Measurements from ENCODE around the gene THOC1. TPM values are rescaled to one million over a fixed set of nuclear protein-coding genes. Genes with fewer than 3 reads are reported as not detected.

Gene THOC1
- total RNA-seq, 4 donors from 2014 or later, result 6.4 to 19.4 (median 16.9) TPM

DNA sequence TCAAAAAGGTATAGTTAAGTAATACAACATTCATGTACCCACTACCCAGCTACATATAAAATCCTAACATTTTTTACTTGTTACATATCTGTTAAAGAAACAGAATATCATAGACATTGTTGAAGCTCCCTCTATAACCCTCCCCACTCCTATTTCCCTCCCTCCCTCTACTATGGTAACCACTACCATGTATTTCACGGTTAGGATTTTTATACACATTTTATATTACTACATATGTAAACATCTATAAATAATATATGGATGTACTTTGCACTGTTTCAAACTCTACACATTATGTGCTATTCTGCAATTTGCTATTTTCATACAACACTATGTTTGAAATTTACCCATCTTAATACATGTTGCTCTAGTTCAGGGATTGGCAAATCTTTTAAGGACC lies 36.3 kb downstream of the THOC1 start:
- no peak for TF ChIP-seq POLR2A (IDR thresholded peaks at IDR 0.05)
- TF ChIP-seq, protein P1, sequence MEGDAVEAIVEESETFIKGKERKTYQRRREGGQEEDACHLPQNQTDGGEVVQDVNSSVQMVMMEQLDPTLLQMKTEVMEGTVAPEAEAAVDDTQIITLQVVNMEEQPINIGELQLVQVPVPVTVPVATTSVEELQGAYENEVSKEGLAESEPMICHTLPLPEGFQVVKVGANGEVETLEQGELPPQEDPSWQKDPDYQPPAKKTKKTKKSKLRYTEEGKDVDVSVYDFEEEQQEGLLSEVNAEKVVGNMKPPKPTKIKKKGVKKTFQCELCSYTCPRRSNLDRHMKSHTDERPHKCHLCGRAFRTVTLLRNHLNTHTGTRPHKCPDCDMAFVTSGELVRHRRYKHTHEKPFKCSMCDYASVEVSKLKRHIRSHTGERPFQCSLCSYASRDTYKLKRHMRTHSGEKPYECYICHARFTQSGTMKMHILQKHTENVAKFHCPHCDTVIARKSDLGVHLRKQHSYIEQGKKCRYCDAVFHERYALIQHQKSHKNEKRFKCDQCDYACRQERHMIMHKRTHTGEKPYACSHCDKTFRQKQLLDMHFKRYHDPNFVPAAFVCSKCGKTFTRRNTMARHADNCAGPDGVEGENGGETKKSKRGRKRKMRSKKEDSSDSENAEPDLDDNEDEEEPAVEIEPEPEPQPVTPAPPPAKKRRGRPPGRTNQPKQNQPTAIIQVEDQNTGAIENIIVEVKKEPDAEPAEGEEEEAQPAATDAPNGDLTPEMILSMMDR (IDR thresholded peaks at IDR 0.05 in 4 of 5, conservative IDR thresholded peaks at IDR 0.05 in 1 of 5), result no peak
- no peak for ATAC-seq

DNA sequence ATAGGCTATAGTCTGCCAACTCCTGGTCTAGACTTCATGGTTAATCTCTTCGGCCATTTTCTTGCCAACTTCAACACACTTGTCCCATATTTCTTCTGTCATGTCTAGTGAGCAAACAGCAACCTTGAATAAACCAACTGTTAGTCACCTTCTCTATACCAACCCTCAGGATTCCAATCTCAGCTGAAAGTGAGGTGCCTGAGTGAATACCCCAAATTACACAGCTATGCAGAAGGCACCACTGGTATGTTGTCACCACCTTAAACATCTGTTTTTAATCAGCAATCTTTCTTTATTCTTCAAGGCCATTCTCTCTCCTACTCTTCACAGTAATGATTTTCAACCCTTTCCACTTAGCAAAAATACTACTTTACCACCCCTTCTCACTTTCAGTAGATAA lies 39.3 kb downstream of the THOC1 start:
- in situ Hi-C loops (cut with MboI; ENCODE audit: low sequenced_read_pairs in 4 of 4), result no loop called here
- Histone ChIP-seq H3K36me3 (peaks cover 0 to 31% of the 10 kb centered on the region in 2 donors), H3K9me3 (no peaks in the 10 kb centered on the region), H3K27ac (no peak overlapping the region), H3K27me3 (no peaks in the 10 kb centered on the region), H3K4me3 (no peak overlapping the region), H3K4me1 (no peaks in the 10 kb centered on the region)
- TF ChIP-seq, protein P1 (IDR thresholded peaks at IDR 0.05 in 4 of 5, conservative IDR thresholded peaks at IDR 0.05 in 1 of 5), result no peak
- no peak for TF ChIP-seq POLR2A (IDR thresholded peaks at IDR 0.05)
- intact Hi-C loops (cut with DNase I; ENCODE audit: low total_unique reads), result loop anchor here (5.0 kb wide), 1 partner anchor 34 kb away; no protein-coding TSS in a partner anchor
- ATAC-seq, result no peak
- no peak for DNase-seq

More for the DNA sequence above, 36.3 kb downstream of the THOC1 start:
- intact Hi-C loops (cut with DNase I; ENCODE audit: low total_unique reads), result no loop called here
- H3K36me3 ChIP-seq, result peaks cover 0 to 1% of the 10 kb centered on the region in 2 donors
- H3K27me3 ChIP-seq, result no peaks in the 10 kb centered on the region
- no peak overlapping the region for H3K27ac ChIP-seq
- in situ Hi-C loops (cut with MboI; ENCODE audit: low sequenced_read_pairs in 4 of 4), result no loop called here
- no peaks in the 10 kb centered on the region for H3K9me3 ChIP-seq
- no peak overlapping the region for H3K4me3 ChIP-seq
- H3K4me1 ChIP-seq, result no peaks in the 10 kb centered on the region
- DNase-seq, result no peak

DNA sequence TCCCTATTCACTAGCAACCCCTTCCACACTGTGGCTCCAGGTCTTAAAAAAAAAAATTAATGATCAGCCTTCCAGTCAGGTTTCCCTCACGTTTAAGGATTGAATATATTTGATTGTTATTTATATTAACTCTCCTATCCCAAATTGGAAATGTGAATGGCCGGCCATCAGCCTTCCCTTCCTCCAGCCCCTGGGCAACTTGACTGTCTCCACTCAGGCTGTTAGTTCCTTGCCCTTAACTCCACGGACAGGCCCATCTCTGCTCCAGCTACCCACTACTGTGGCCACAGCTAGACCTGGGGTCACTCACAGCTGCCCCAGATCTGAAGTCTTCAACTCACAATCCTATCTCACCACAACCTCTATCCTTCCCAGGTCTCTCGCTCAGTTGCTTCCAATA lies 39.9 kb downstream of the THOC1 start:
- H3K27me3 ChIP-seq, result no peaks in the 10 kb centered on the region
- H3K27ac ChIP-seq, result no peak overlapping the region
- peaks cover 0 to 38% of the 10 kb centered on the region in 2 donors for H3K36me3 ChIP-seq
- DNase-seq, result no peak
- no peaks in the 10 kb centered on the region for H3K9me3 ChIP-seq
- no peak for ATAC-seq
- no peaks in the 10 kb centered on the region for H3K4me1 ChIP-seq
- H3K4me3 ChIP-seq, result no peak overlapping the region
- in situ Hi-C loops (cut with MboI; ENCODE audit: low sequenced_read_pairs in 4 of 4), result no loop called here
- intact Hi-C loops (cut with DNase I; ENCODE audit: low total_unique reads), result loop anchor here (5.0 kb wide), 1 partner anchor 34 kb away; no protein-coding TSS in a partner anchor
- TF ChIP-seq, protein P1 (IDR thresholded peaks at IDR 0.05 in 4 of 5, conservative IDR thresholded peaks at IDR 0.05 in 1 of 5), result no peak
- TF ChIP-seq POLR2A (IDR thresholded peaks at IDR 0.05), result no peak

DNA sequence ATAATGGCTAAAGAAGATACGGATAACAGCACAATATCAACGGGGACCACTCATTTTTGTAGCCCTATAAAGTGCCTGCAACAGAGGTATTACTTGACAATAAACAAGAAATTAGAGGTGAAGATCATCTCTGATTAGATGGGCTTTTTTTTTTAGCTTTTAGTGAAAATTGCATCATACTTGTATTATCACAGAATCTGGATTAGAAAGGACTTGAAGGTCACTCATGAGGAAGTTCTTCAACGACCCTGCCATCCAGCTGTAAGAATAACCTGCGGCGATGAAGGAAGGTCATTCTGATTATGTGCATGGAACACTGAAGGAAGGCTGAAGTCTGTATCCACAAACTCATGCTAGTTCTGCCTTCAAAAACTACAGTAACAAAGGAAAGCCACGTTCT lies 40.5 kb downstream of the THOC1 start:
- Histone ChIP-seq H3K27me3 (no peaks in the 10 kb centered on the region), H3K9me3 (no peaks in the 10 kb centered on the region), H3K4me3 (no peak overlapping the region), H3K36me3 (peaks cover 0 to 43% of the 10 kb centered on the region in 2 donors), H3K27ac (no peak overlapping the region), H3K4me1 (no peaks in the 10 kb centered on the region)
- DNase-seq (no peak), ATAC-seq (no peak)
- in situ Hi-C loops (cut with MboI; ENCODE audit: low sequenced_read_pairs in 4 of 4) (no loop called here), intact Hi-C loops (cut with DNase I; ENCODE audit: low total_unique reads) (loop anchor here (5.0 kb wide), 1 partner anchor 35 kb away; no protein-coding TSS in a partner anchor)
- TF ChIP-seq POLR2A (IDR thresholded peaks at IDR 0.05), result no peak
- TF ChIP-seq, protein P1 (IDR thresholded peaks at IDR 0.05 in 4 of 5, conservative IDR thresholded peaks at IDR 0.05 in 1 of 5), result no peak

DNA sequence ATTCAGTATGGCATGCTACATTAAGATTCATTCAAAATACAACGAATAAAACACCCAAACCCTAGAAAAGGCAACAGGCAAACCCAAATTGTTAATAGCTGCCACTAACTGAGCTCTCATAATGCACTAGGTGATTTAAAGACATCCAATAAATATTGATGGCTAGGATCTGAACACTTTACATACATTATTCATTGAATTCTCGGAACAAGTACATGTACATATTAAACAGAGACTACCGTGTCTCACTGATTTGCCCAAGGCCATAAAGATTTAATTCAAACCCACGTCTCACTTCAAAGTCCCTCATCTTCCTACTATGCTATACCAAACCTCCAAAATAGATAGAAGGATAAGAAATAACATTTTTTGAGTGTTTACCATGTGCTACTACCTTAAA lies 42.1 kb downstream of the THOC1 start:
- DNase-seq (no peak), ATAC-seq (no peak)
- Histone ChIP-seq H3K27me3 (no peaks in the 10 kb centered on the region), H3K27ac (no peak overlapping the region), H3K4me1 (no peaks in the 10 kb centered on the region), H3K4me3 (no peak overlapping the region), H3K36me3 (peaks cover 0 to 48% of the 10 kb centered on the region in 2 donors), H3K9me3 (no peaks in the 10 kb centered on the region)
- no peak for TF ChIP-seq POLR2A (IDR thresholded peaks at IDR 0.05)
- intact Hi-C loops (cut with DNase I; ENCODE audit: low total_unique reads) (loop anchor here (5.0 kb wide), 1 partner anchor 37 kb away; no protein-coding TSS in a partner anchor), in situ Hi-C loops (cut with MboI; ENCODE audit: low sequenced_read_pairs in 4 of 4) (no loop called here)
